GM04503 (cell line): Measurements from ENCODE around the gene ARHGEF19.
"Not testable (repeated sequence)": the region's sequence is repeated elsewhere in the genome, so short reads cannot be mapped to it uniquely, and the experiment has no call there.

Experiments
- DNase-seq: peaks from one replicate; pipeline ENCODE4 v3.0.0-alpha.2; 2012; ENCODE audit warnings: low read depth

The ARHGEF19 gene

DNA sequence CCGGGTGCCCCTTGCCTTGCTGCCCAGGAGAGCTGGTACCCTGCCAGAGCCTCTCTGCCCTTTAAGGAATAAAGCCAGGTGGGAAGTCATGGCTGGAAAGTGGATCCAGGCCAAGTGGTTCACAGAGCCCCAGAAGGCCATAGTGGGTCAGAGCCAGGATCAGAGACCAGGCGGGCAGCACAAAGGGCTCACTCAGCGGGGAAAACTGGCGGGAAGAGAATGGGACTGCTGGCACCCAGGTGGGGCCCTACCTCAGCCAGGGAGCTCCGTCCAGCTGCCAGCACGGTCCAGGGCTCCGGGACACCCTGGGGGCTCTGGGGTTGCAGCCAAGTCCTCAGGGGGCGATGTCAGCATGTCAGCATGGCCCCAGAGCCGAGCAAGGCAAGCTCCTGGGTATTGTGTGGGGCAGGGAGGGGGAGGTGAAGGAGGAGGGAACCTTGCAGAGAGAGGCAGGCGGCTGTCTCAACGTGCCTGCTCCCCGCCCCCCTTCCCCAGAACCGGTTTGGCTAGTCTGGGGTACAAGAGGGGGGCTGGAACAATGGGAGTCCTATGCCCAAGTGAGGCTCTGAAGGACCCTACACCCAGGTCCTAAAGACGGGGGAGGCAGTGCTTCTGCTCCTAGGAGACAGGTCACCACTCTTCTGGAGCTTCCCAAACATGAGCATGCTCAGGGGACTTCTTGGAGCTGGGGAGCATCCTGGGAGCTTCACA is at the start of gene ARHGEF19:
ARHGEF19 (minus strand) TSS at position 402 of the 711 bp plus-strand sequence. CDS start 3,598 bp downstream, outside the sequence.
- no peak for DNase-seq

DNA sequence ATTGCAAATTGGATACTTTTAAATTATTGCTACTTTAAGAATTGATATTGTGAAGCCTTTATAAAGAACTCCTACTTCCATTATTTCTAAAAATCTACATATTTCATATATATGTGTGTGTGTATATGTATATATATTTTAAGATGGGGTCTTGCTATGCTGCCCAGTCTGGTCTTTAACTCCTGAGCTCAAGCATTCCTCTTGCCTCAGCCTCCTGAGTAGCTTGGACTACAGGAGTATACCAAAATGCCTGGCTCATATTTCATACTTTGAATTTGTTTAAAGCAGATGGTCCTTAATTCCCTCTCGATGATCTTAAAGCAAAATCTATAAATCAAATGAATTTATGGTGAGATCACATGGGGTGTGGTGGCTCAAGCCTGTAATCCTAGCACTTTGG is 49.6 kb upstream of the ARHGEF19 start:
- DNase-seq = no peak

GRCh38 chr1:16260814-16261213 is 48.4 kb upstream of the ARHGEF19 start:
- no peak for DNase-seq

DNA sequence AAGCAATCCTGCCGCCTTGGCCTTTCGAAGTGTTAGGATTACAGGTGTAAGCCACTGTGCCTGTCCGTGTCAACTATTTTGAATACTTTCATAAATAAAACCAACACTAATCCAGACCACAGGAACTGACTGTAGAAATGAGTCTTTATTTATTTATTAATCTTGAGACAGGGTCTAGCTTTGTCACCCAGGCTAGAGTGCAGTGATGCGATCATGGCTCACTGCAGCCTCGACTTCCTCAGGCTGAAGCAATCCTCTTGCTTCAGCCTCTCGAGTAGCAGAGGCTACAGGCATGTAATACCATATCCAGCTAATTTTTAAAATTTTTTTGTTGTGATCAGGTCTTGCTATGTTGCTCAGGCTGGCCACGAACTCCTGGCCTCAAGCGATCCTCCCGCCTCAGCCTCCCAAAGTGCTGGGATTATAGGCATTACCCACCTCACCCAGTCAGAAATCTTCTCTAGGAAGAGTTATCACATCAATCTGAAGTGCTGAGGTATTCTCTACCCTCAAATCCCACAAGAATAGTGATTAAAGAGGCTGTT is 46.2 kb upstream of the ARHGEF19 start:
- DNase-seq = no peak

DNA sequence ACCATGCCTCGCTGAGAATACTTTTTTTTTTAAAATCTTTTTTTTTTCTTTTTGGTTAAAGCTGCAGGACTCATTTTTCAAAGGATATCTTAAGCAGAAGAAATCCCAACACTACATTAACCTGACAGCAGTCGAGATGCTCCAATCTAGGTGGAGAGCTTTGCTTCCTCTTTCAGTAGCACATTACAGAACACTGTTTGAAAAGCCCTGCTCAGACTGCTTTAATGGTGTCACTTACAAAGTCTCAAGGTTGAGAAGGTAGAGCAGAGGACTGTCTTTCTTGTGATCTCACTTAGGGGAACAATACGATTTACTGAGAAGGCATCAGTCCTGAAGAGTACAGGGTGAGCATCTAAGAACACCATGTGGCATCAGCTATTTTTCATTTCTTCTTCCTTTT is 45.5 kb upstream of the ARHGEF19 start:
- no peak for DNase-seq

DNA sequence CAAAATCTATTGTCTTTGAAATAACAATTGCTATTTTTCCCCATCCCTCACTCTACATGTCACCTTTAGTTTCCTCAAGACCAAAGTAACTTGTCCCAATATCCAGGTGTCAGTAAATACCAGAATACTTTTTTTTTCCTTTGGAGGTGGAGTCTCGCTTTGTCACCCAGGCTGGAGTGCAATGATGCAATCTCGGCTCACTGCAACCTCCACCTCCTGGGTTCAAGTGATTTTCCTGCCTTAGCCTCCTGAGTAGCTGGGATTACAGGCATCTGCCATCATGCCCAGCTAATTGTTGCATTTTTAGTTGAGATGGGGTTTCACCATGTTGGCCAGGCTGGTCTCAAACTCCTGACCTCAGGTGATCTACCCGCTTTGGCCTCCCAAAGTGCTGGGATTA is 45.1 kb upstream of the ARHGEF19 start:
- DNase-seq = not testable (repeated sequence)

- DNase-seq = no peak
Observed at GRCh38 chr1:16256478-16256877, 44.0 kb upstream of the ARHGEF19 start.

DNA sequence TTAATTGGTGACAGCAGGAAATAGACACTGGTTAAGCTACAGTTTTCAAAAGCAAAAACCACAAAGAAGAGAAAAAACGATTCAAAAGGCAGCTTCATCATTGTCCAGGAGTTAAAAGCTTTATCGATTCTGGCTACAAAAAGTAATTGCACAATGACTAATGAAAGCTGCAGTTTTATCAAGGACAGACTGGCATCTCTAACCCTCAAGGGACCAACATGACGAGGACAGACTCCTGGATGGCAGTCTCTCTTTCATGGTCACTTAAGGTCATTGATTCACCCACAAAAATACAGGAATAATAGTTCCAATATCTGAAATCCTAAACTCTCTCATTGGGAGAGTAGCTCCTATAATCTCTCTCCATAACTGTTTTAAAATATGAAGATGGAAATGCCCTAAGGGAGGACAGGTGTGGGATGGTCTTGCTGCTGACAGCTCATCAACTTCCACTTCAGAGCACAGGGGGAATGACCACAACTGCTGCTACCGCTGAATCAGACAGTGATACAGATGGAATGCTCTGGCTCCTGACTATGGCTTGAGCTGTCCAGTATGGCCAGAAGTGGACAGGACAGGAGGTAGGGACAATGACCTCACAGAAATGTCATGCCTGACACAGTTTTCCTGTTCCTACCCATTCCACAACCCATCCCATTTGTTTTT is 41.9 kb upstream of the ARHGEF19 start:
- DNase-seq = no peak

DNA sequence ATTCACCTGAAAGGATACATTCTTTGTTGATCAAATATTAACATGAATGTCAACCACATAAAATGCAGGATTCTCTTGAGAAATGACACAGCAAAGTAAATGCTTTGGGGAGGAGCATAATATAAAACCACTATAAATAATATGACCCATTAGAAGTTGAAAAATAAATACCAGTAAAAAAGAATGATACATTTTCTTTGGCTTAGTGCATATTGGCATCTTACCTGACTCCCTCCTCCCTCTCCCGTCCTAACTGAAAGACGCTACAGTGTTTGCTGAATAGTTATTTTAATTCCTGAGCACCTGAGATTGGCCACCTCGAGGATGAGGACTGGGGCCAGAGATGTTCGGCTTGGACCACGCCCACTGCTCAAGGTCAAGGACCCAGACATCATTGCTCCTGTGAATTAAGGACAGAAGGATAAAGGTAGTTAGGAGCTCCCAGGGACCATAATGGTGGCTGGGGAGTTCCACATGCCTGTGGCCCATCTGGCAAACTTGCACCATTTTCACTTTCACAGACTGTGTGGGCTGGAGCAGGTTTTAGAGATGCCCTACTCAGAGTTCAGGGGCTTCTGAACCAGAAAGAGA is 41.0 kb upstream of the ARHGEF19 start:
- DNase-seq = no peak

- DNase-seq = no peak
Observed at GRCh38 chr1:16252912-16253311, 40.5 kb upstream of the ARHGEF19 start.

GRCh38 chr1:16251381-16251780 is 38.9 kb upstream of the ARHGEF19 start:
- no peak for DNase-seq

GRCh38 chr1:16250524-16251251 is 38.2 kb upstream of the ARHGEF19 start:
- DNase-seq = no peak

- DNase-seq = peak; percentile 81
Observed at GRCh38 chr1:16249596-16250241, 37.3 kb upstream of the ARHGEF19 start.

GRCh38 chr1:16248603-16249516 is 36.4 kb upstream of the ARHGEF19 start:
- peak; percentile 57 for DNase-seq

DNA sequence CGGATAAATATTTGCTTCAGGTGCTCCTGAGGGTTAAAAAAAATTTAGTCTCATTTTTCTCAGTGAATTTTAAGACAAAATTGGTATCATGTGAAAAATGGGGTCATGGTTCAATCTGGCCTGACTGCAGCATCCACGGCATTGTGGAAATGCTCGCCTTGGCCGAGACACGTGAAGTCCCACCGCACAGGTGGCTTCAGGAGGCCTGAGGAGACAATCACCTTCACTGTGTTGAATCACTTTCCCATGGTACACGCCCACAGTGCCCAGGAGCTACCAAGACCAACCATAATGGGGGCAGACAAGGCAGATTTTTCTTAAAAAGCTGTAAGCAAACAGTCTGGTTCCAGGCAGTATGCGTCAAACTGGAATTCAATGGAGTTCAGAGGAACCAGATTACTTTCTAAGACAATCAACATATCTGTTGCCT is 35.6 kb upstream of the ARHGEF19 start:
- no peak for DNase-seq

DNA sequence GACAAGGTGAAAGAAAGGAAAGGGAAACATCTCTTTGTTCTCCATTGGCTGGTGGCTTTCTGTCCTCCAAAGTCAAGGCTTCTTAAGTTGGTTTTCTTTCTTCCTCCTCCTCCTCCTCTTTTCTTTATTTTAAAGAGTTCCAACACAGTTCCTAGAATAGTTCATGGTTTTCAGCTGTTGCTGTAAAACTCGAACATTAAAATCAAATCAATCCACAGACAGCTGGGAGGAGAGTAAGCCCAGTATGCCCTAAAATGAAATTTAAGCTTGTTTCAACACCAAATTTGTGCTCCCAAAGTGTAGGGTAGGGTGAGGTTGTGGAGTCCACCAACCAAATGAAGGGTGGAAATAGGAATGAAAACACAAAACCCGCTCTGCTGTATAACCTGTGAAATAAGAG is 35.0 kb upstream of the ARHGEF19 start:
- no peak for DNase-seq

GRCh38 chr1:16246961-16247360 is 34.5 kb upstream of the ARHGEF19 start:
- no peak for DNase-seq

- not testable (repeated sequence) for DNase-seq
Observed at GRCh38 chr1:16246239-16246638, 33.8 kb upstream of the ARHGEF19 start.

DNA sequence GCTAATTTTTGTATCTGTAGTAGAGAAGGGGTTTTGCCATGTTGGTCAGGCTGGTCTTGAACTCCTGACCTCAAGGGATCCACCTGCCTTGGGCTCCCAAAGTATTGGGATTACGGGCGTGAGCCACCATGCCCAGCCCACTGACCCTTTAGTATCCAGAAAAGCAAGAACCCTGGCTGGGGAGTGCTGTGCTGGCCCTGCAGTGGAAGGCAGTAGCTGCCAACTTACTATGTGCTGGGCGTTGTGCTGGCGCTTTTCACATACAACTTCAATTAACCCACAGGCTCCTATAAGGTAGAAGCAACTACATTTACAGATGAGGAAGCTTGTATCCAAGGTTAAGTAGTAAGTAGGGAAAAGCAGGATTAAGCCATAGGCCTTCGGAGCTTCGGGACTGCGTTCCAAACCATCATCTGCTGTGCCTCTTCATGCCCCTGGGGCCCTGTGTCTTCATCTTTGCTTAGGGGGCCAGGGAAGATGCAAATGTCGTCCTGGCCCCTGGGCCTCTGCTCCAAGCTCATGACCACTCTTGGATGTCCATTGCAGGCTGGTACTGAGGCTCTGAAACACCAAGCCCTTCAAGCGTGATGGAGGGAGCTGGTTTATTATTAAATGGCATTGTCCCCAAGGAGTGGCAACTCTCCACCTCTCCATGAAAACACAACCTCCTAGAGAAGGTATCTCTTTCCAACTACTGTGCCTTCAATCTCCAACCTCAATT is 33.2 kb upstream of the ARHGEF19 start:
- DNase-seq = no peak
